ENCODE results near the gene DGKK. TPM values are rescaled to one million over a fixed set of nuclear protein-coding genes. Genes with fewer than 3 reads are reported as not detected.

DGKK gene
- total and polyA plus RNA-seq, 2 of the 4 experiments (the other 2 are of a cell fraction): not detected

DNA sequence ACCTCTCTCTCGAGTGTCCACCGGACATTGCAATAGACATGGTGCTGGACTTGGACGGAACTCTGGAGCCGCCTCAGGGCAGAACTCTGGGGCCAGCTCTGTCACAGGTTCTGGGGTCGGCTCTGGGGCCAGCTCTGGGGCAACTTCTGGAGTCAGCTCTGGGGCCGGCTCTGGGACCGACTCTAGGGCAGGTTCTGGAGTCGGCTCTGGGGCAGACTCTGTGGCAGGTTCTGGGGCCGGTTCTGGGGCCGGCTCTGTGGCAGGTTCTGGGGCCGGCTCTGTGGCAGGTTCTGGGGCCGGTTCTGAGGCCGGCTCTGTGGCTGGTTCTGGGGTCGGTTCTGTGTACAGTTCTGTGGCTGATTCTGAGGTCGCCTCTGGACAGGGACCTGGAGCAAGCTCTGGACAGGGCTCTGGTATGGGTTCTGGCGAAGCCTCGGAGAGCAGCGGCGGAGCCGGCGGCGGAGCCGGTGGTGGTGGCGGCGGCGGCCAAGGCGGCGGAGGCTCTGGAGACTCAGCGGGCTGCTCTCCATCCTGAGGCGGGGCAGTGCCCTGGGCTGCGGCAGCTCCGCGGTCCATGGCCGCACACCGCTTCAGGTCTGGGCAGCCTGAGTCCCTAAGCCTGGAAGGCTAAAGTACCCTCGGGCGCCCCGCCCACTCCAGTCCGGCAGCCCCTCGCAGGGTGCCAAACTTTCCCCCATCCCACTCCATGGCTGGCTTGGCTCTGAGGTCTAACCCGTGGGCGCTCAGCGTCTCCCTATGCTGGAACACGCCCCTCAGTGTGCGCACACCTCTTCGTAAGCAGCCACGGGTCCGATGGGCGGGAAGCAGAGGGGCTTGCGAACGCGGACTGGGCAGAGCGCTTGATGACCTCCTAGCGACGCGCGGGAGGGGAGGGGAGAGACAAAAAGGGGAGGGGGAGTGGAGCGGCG, at the start of gene DGKK (continued):
- TF ChIP-seq, protein P1, sequence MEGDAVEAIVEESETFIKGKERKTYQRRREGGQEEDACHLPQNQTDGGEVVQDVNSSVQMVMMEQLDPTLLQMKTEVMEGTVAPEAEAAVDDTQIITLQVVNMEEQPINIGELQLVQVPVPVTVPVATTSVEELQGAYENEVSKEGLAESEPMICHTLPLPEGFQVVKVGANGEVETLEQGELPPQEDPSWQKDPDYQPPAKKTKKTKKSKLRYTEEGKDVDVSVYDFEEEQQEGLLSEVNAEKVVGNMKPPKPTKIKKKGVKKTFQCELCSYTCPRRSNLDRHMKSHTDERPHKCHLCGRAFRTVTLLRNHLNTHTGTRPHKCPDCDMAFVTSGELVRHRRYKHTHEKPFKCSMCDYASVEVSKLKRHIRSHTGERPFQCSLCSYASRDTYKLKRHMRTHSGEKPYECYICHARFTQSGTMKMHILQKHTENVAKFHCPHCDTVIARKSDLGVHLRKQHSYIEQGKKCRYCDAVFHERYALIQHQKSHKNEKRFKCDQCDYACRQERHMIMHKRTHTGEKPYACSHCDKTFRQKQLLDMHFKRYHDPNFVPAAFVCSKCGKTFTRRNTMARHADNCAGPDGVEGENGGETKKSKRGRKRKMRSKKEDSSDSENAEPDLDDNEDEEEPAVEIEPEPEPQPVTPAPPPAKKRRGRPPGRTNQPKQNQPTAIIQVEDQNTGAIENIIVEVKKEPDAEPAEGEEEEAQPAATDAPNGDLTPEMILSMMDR (conservative IDR thresholded peaks at IDR 0.05; ENCODE audit: low read depth, low read length): no peak
- TF ChIP-seq NFE2L2 (IDR thresholded peaks at IDR 0.05; ENCODE audit: low read depth, low read length): no peak
- TF ChIP-seq RCOR1 (IDR thresholded peaks at IDR 0.05; ENCODE audit: insufficient replicate concordance, low read length): no peak
- TF ChIP-seq CHD1 (IDR thresholded peaks at IDR 0.05; ENCODE audit: low read depth, low read length): no peak
- no peak for TF ChIP-seq SMC3 (IDR thresholded peaks at IDR 0.05; ENCODE audit: low read depth, low read length)
- TF ChIP-seq POLR2A (IDR thresholded peaks at IDR 0.05; ENCODE audit: low read depth, low read length): no peak

Measured in IMR-90 (cell line).